B cell (primary cell): ENCODE data around the gene ASIC3.
"Not testable (repeated sequence)": the region's sequence is repeated elsewhere in the genome, so short reads cannot be mapped to it uniquely, and the experiment has no call there.

Experiments used
- EZH2 ChIP-seq: IDR thresholded peaks from 2 replicates; pipeline ENCODE4 v1.6.1; 2012; ENCODE audit warnings: borderline replicate concordance, low read depth, mild to moderate bottlenecking, moderate library complexity, low read length; ENCODE audit not compliant: insufficient read depth, poor library complexity, severe bottlenecking
- TF ChIP-seq, protein P1 (sequence below): fragments of 200-600 bp; IDR thresholded peaks from one replicate; pipeline ENCODE4 v1.8.0; 2022; ENCODE audit warnings: antibody characterized with exemption, mild to moderate bottlenecking

DNA sequence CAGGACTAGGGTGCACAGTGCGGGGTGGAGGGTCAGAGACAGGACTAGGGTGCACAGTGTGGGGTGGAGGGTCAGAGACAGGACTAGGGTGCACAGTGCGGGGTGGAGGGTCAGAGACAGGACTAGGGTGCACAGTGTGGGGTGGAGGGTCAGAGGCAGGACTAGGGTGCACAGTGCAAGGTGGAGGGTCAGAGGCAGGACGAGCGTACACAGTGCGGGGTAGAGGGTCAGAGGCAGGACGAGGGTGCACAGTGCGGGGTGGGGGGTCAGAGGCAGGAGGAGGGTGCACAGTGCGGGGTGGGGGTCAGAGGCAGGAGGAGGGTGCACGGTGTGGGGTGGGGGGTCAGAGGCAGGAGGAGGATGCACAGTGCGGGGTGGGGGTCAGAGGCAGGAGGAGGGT, 4.9 kb upstream of the ASIC3 start:
- TF ChIP-seq, protein P1, sequence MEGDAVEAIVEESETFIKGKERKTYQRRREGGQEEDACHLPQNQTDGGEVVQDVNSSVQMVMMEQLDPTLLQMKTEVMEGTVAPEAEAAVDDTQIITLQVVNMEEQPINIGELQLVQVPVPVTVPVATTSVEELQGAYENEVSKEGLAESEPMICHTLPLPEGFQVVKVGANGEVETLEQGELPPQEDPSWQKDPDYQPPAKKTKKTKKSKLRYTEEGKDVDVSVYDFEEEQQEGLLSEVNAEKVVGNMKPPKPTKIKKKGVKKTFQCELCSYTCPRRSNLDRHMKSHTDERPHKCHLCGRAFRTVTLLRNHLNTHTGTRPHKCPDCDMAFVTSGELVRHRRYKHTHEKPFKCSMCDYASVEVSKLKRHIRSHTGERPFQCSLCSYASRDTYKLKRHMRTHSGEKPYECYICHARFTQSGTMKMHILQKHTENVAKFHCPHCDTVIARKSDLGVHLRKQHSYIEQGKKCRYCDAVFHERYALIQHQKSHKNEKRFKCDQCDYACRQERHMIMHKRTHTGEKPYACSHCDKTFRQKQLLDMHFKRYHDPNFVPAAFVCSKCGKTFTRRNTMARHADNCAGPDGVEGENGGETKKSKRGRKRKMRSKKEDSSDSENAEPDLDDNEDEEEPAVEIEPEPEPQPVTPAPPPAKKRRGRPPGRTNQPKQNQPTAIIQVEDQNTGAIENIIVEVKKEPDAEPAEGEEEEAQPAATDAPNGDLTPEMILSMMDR = not testable (repeated sequence)
- TF ChIP-seq EZH2 = not testable (repeated sequence)
